Mesenchymal stem cell (in vitro differentiated cells and primary cell): ENCODE data around the gene KCNK10.

Experiments
- DNase-seq: peaks from one replicate; pipeline ENCODE4 v3.0.0-alpha.2; 2013
- H2AFZ ChIP-seq: one replicate; pipeline ENCODE4 v1.6.1; 2013; ENCODE audit warnings: low read depth, mild to moderate bottlenecking, control low read depth, inconsistent platforms, low read length, moderate library complexity
- H2AK5ac ChIP-seq: 2 replicates; pipeline ENCODE4 v1.6.1; 2013; ENCODE audit warnings: low read length, moderate library complexity, mild to moderate bottlenecking, inconsistent platforms; ENCODE audit not compliant: severe bottlenecking
- H2BK120ac ChIP-seq: one replicate; pipeline ENCODE4 v1.6.1; 2013; ENCODE audit warnings: low read depth, mild to moderate bottlenecking, inconsistent platforms, low read length, moderate library complexity
- H2BK12ac ChIP-seq, 2 experiments: one replicate each; pipeline ENCODE4 v1.6.1; 2013; ENCODE audit warnings: inconsistent platforms in 2 of 2, low read length in 2 of 2, mild to moderate bottlenecking in 2 of 2, moderate library complexity in 2 of 2, control low read depth in 1 of 2
- H2BK15ac ChIP-seq: one replicate; pipeline ENCODE4 v1.6.1; 2013; ENCODE audit warnings: mild to moderate bottlenecking, low read depth, inconsistent platforms; ENCODE audit not compliant: poor library complexity, severe bottlenecking
- H2BK5ac ChIP-seq: 2 replicates; pipeline ENCODE4 v1.6.1; 2013; ENCODE audit warnings: low read depth, mild to moderate bottlenecking, low read length, control low read depth, inconsistent platforms; ENCODE audit not compliant: poor library complexity, severe bottlenecking
- H3K14ac ChIP-seq, 2 experiments: one replicate each; pipeline ENCODE4 v1.6.1; 2013; ENCODE audit warnings: inconsistent platforms in 2 of 2, low read length in 2 of 2, control low read depth in 1 of 2, mild to moderate bottlenecking in 1 of 2, moderate library complexity in 1 of 2
- H3K18ac ChIP-seq, 2 experiments: one replicate each; pipeline ENCODE4 v1.6.1; 2013; ENCODE audit warnings: inconsistent platforms in 2 of 2, low read length in 2 of 2, control low read depth in 1 of 2, low read depth in 1 of 2, mild to moderate bottlenecking in 1 of 2
- H3K23ac ChIP-seq, 2 experiments: one replicate each; pipeline ENCODE4 v1.6.1; 2013; ENCODE audit warnings: inconsistent platforms in 2 of 2, low read length in 2 of 2, mild to moderate bottlenecking in 2 of 2, moderate library complexity in 2 of 2, control low read depth in 1 of 2
- H3K27ac ChIP-seq: 2 replicates; pipeline ENCODE4 v1.5.1; 2013; ENCODE audit warnings: mild to moderate bottlenecking, moderate library complexity, low read length, control low read depth, inconsistent platforms; ENCODE audit not compliant: poor library complexity, severe bottlenecking
- H3K27me3 ChIP-seq, 2 experiments: 2 replicates each; pipeline versions ENCODE4 v1.6.1 to v1.7.0; 2013; ENCODE audit warnings: low read length in 2 of 2, mild to moderate bottlenecking in 2 of 2, moderate library complexity in 2 of 2, control low read depth in 1 of 2, inconsistent platforms in 1 of 2; ENCODE audit not compliant: control insufficient read depth in 1 of 2, insufficient read depth in 1 of 2
- H3K36me3 ChIP-seq, 2 experiments: 2 replicates each; pipeline versions ENCODE4 v1.6.1 to v1.7.0; 2013; ENCODE audit warnings: low read length in 2 of 2, control low read depth in 1 of 2, inconsistent platforms in 1 of 2, low read depth in 1 of 2, mild to moderate bottlenecking in 1 of 2; ENCODE audit not compliant: insufficient read depth in 2 of 2, control insufficient read depth in 1 of 2
- H3K4ac ChIP-seq, 2 experiments: one replicate each; pipeline ENCODE4 v1.6.1; 2013; ENCODE audit warnings: inconsistent platforms in 2 of 2, low read length in 2 of 2, mild to moderate bottlenecking in 2 of 2, moderate library complexity in 2 of 2, control low read depth in 1 of 2, low read depth in 1 of 2
- H3K4me1 ChIP-seq: 2 replicates; pipeline ENCODE4 v1.6.1; 2013; ENCODE audit warnings: low read depth, low read length, control low read depth; ENCODE audit not compliant: control insufficient read depth, insufficient read depth
- H3K4me2 ChIP-seq: 2 replicates; pipeline ENCODE4 v1.6.1; 2013; ENCODE audit warnings: low read length, mild to moderate bottlenecking, inconsistent platforms; ENCODE audit not compliant: poor library complexity, severe bottlenecking
- H3K4me3 ChIP-seq, 2 experiments: 2 replicates each; pipeline versions ENCODE4 v1.5.1 to v1.7.0; 2013; ENCODE audit warnings: low read length in 2 of 2, mild to moderate bottlenecking in 2 of 2, control low read depth in 1 of 2, low read depth in 1 of 2; ENCODE audit not compliant: insufficient read depth in 1 of 2
- H3K79me1 ChIP-seq: replicated peaks from 2 replicates; pipeline ENCODE4 v1.6.1; 2013; ENCODE audit warnings: mild to moderate bottlenecking, control low read depth, low read length, inconsistent platforms; ENCODE audit not compliant: poor library complexity, severe bottlenecking
- H3K9ac ChIP-seq: 2 replicates; pipeline ENCODE4 v1.7.0; 2013; ENCODE audit warnings: mild to moderate bottlenecking, low read length, moderate library complexity
- H3K9me3 ChIP-seq: 2 replicates; pipeline ENCODE4 v1.7.0; 2013; ENCODE audit warnings: mild to moderate bottlenecking, low read length; ENCODE audit not compliant: control insufficient read depth
- H4K8ac ChIP-seq: one replicate; pipeline ENCODE4 v1.6.1; 2013; ENCODE audit warnings: inconsistent platforms, mild to moderate bottlenecking, low read length, moderate library complexity
- H4K91ac ChIP-seq: one replicate; pipeline ENCODE4 v1.6.1; 2013; ENCODE audit warnings: mild to moderate bottlenecking, low read length, inconsistent platforms
- WGBS: methylation state at CpG from one replicate; pipeline ENCODE4 v1.1.7; 2013; ENCODE audit warnings: mixed read lengths; 5-methylcytosine and 5-hydroxymethylcytosine counted together

The KCNK10 gene

DNA sequence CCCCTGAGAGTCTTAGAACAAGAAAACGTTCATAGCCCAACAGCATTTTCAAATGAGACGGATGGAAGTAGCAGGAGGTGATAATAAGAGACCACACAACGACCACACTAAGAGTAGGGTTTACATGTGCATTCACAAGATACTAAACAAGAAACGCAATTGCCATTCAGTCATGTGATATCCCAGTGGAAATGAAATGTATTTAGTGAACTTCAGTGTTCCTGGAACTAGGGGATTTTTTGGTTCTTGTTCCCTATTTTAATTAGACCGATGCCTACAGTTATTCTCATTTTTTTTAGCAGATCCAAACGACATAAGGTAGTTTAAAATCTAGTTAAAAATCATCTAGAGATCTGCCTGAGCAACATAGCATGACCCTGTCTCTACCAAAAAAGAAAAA lies 168.1 kb downstream of the KCNK10 start:
- Histone ChIP-seq H2BK5ac (no peak overlapping the region), H3K23ac (no peak overlapping the region), H2BK12ac (no peak overlapping the region), H2AFZ (no peak overlapping the region), H2BK15ac (no peak overlapping the region), H3K14ac (no peak overlapping the region), H3K27me3 (peaks cover 0 to 9% of the 10 kb centered on the region in 2 experiments), H3K4ac (no peak overlapping the region), H3K4me1 (no peaks in the 10 kb centered on the region), H3K18ac (no peak overlapping the region), H3K4me3 (no peak overlapping the region), H3K4me2 (no peak overlapping the region), H4K8ac (no peak overlapping the region), H2AK5ac (no peak overlapping the region), H3K79me1 (no peaks in the 10 kb centered on the region), H4K91ac (no peak overlapping the region), H3K9me3 (no peaks in the 10 kb centered on the region), H3K27ac (no peak overlapping the region), H3K36me3 (no peaks in the 10 kb centered on the region), H3K9ac (no peak overlapping the region), H2BK120ac (no peak overlapping the region)
- 68% methylated on average over 4 of the region's 6 CpGs for WGBS
- DNase-seq, result no peak

- Histone ChIP-seq H3K4ac (no peak overlapping the region), H2BK15ac (no peak overlapping the region), H2AK5ac (no peak overlapping the region), H3K14ac (no peak overlapping the region), H2BK5ac (no peak overlapping the region), H3K23ac (no peak overlapping the region), H4K8ac (no peak overlapping the region), H3K36me3 (no peaks in the 10 kb centered on the region), H3K79me1 (no peaks in the 10 kb centered on the region), H3K27ac (no peak overlapping the region), H2BK12ac (no peak overlapping the region), H3K27me3 (peaks cover 0 to 7% of the 10 kb centered on the region in 2 experiments), H2BK120ac (no peak overlapping the region), H3K18ac (no peak overlapping the region), H3K4me2 (no peak overlapping the region), H3K9ac (no peak overlapping the region), H3K4me3 (no peak overlapping the region), H3K9me3 (no peaks in the 10 kb centered on the region), H4K91ac (no peak overlapping the region), H3K4me1 (no peaks in the 10 kb centered on the region), H2AFZ (no peak overlapping the region)
- WGBS, result 90% methylated on average over 4 of the region's 4 CpGs
- DNase-seq, result no peak
Observed at GRCh38 chr14:88154321-88154720, 168.7 kb downstream of the KCNK10 start.

DNA sequence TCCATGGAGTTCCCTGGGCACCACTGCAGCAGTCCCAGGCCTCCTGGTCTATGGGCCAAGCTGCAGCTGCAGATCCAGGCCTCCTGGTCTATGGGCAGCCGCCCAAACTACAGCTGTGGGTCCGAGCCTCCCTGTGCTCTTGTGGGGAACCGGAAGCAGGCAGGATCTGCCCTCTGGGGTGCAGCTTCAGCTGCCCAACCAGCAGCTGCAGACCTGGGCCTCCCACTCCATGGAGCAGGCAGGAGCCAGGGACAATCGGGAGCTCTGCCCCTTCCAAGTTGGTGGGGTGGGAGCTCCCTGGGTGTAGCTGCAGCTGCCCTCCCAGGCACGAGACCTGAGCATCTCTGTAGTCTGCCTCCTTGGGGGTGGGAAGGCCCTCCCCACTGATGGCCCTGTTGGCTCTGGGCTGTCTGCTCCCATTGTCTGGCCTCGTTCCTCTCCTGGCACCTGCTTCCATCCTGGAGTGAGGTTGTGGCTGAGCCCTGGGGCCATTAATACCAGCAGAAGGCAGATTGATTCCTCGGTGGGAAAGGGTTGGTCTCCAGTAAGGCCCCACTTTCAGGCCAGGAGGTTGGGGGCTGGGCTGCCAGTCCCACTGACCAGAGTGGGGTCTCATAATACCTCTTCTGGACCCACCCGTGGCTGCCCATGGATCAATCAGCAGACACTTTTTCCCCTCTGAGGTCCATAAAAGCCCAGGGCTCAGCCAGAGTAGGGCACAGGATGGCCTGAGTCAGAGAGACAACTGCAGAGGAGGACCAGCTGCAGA lies 176.0 kb downstream of the KCNK10 start:
- Histone ChIP-seq H3K27me3 (peaks cover 0 to 15% of the 10 kb centered on the region in 2 experiments), H2BK5ac (no peak overlapping the region), H3K4me3 (no peak overlapping the region), H2BK15ac (no peak overlapping the region), H3K18ac (no peak overlapping the region), H3K9ac (no peak overlapping the region), H3K14ac (no peak overlapping the region), H3K4me2 (no peak overlapping the region), H3K9me3 (no peaks in the 10 kb centered on the region), H2BK120ac (no peak overlapping the region), H3K36me3 (no peaks in the 10 kb centered on the region), H3K79me1 (no peaks in the 10 kb centered on the region), H3K4me1 (peaks cover 2% of the 10 kb centered on the region), H2AK5ac (no peak overlapping the region), H4K8ac (no peak overlapping the region), H3K27ac (no peak overlapping the region), H3K23ac (no peak overlapping the region), H4K91ac (no peak overlapping the region), H2BK12ac (no peak overlapping the region), H2AFZ (no peak overlapping the region), H3K4ac (no peak overlapping the region)
- 83% methylated on average over 8 of the region's 8 CpGs for WGBS
- DNase-seq, result no peak

GRCh38 chr14:88143810-88144209 lies 179.3 kb downstream of the KCNK10 start:
- 69% methylated on average over 2 of the region's 2 CpGs for WGBS

More at GRCh38 chr14:88143810-88144209, 179.3 kb downstream of the KCNK10 start:
- Histone ChIP-seq H3K4me1 (peaks cover 2% of the 10 kb centered on the region), H3K14ac (no peak overlapping the region), H3K4me3 (no peak overlapping the region), H3K18ac (no peak overlapping the region), H3K36me3 (no peaks in the 10 kb centered on the region), H2AFZ (no peak overlapping the region), H3K4me2 (no peak overlapping the region), H4K8ac (no peak overlapping the region), H4K91ac (no peak overlapping the region), H2BK5ac (no peak overlapping the region), H2BK120ac (no peak overlapping the region), H2BK12ac (no peak overlapping the region), H3K79me1 (no peaks in the 10 kb centered on the region), H3K9ac (no peak overlapping the region), H3K27me3 (peaks cover 0 to 36% of the 10 kb centered on the region in 2 experiments), H3K4ac (no peak overlapping the region), H3K23ac (no peak overlapping the region), H2AK5ac (no peak overlapping the region), H2BK15ac (no peak overlapping the region), H3K27ac (no peak overlapping the region), H3K9me3 (no peaks in the 10 kb centered on the region)
- no peak for DNase-seq
